NCI-H345 treated with DMSO at 0.1 percent for 48 hours (cell line): Measurements from ENCODE around the gene RBKS.
A peak's percentile ranks its signal among the peaks of the same experiment; 100 is the strongest.

ENCODE experiments used
- DNase-seq: peaks from one replicate; lab custom pipeline; 2025; ENCODE audit not compliant: unreplicated experiment; lab: John Stamatoyannopoulos, UW

Gene RBKS

GRCh38 chr2:27890146-27890923, at the start of gene RBKS, which contains the start of gene BABAM2:
TSS of gene RBKS (minus strand) at chr2:27890387. CDS start at chr2:27890345, 42 bp downstream.
TSS of gene BABAM2 (plus strand) at chr2:27890729. CDS start at chr2:27894557, 3,828 bp downstream.
- DNase-seq, result peak; percentile 89

- no peak for DNase-seq
Observed at GRCh38 chr2:27935026-27935425, 44.8 kb upstream of the RBKS start.

- no peak for DNase-seq
Observed at GRCh38 chr2:27932396-27932795, 42.2 kb upstream of the RBKS start.

DNA sequence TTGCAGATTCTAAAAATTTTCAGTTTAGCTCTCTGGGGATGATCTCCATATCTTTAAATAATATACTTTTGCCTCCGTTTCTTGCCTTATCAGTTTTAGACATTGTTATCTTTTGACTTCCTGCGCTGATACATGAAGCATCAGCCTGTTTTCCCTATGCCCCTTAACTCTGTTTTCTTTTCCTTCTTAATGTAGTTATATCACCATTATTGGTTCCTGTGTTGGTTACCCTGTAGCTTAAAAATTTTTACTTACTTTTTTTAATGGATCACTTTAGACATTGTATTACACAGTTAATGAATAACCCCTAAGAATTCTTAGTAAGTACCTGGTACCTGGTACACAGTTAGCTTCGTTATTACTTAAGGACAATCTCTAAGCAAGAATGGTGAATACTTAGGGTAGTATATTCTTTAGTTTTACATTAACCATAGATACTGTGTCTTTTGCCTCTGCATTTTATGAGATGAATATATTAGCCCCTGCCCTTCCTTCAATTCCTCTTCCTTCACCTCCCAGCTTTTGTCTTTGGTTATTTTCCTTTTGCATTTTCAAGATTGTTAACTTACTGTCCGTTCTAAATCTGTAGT, 41.3 kb upstream of the RBKS start:
- DNase-seq, result no peak

DNA sequence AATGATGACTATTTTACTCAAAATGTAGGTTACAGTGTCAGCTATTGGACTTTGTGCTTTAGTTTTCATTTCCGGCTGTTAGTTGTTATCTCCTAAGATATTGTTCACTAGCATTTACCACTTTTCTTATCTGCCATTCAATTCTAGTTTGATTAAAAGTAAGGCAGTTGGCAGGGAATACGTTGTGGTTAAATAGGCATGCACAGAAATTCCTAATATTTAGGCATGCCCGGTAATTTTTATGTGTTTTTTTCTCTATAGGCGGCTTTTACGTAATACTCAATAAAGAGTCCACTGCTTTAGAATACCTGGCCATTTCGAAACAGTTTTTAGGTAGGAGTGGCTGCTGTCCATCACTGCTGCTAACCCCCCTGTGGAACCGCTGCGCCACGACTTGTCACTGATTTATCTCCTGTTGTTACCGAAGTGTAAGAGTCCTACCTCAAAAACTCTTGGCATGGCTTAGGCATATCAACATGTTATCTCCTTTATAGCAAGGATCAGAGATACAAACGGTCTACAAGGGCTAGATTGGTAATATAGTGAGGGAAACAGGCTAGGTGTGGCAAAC, 39.8 kb upstream of the RBKS start:
- DNase-seq, result no peak

GRCh38 chr2:27925766-27926472, 35.7 kb upstream of the RBKS start:
- DNase-seq, result no peak

- DNase-seq, result no peak
Observed at GRCh38 chr2:27922842-27923241, 32.7 kb upstream of the RBKS start.

GRCh38 chr2:27921880-27922547, 31.8 kb upstream of the RBKS start:
- no peak for DNase-seq

DNA sequence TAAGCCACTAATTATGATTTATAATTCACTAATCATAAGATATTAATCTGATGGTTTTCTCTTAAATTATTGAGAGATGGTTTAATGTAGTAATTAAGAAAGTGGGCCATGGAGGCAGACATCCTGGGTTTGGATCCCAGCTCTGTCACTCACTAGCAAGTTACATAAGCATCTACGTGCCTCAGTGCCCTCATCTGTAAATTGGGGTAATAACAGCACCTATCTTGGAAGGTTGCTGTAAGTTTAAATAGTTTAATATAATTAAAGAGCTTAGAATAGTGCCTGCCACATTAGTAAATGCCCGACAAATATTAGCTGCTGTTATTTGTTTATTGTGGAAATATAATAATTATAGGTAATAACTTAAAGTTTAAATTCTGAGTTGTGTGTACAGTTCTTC, 31.2 kb upstream of the RBKS start:
- DNase-seq, result no peak

DNA sequence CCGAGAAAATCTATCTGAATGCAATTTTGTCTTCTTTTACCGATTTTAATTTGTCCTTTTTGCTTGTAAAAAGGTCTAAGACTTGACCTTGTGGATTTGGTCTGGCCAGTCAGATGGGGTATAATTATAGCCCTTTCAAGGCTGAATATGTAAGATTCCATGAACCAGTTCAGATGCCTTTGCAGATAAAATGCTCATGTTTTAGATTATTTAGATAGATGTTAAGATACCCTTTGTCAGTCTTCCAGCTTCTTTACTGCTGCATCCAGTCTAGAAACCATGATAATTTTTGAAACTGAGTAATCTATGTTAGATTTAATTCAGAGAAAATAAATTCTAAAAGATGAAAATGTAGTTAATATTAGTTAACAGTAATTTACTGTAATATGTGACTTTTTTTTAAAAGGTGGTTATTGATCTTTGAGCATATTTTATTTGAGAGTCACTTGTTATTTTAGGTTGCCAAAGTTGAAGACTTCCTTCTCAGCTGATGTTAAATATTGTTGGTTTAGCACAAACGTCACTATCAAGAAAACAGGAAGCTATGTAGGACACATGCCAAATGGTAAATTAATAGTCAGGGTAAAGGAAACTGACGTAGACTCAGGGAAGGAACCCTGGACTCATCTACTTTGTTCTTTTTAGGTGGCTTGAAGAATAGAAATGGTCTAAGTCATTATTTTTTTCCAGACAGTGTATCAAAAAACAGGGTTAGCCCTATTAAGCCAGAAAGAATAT, 30.1 kb upstream of the RBKS start:
- no peak for DNase-seq

DNA sequence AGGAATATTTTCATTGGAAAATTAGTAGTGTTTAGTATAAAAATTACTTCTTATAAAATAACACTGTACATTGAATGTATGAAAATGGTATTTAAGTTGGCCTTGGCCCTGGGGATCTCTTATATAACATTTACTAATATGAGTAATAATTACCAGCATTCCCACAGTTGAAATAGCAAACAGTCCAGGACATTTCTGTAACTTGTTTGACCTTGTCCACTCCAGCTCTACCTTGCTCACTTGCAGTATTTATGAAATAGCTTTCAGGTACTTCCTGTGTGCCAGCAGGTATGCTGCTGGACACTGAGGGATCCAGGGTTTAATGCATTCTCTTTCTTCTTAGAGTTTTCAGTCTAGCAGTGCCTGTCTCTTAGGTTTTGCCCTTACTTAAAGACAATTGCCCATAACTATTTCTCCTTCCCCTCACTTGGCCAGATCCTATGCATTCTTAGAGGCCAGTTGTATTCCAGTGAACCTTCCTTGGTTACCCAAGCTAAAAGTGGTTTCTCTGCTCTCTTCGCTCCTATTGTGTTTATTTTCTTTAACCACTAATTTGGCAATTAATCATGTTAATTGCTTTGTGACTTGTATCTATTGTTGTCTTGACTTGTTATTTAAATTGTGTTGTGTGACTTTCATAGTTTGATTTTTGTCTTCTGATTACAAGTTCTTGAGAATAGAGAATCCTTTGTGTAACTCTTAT, 26.3 kb upstream of the RBKS start:
- no peak for DNase-seq

DNA sequence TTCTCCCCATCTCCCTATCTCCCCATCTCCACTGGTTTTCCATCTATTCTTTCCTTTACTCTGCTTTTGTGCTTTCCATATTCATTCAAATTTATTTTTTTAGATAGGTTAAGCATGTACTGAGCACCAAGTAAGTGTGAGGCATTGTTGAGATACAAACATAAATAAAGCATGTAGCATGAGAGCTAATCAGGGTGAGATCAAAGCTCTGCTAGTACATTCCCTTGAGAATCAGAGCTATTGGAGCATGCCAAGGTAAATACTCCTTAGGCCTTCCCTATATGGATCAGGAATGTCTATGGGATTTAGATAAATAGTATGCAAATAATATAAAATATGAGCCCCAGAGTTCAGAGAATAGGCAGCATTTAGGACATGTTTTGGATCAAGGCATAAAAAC, 25.7 kb upstream of the RBKS start:
- DNase-seq, result no peak

DNA sequence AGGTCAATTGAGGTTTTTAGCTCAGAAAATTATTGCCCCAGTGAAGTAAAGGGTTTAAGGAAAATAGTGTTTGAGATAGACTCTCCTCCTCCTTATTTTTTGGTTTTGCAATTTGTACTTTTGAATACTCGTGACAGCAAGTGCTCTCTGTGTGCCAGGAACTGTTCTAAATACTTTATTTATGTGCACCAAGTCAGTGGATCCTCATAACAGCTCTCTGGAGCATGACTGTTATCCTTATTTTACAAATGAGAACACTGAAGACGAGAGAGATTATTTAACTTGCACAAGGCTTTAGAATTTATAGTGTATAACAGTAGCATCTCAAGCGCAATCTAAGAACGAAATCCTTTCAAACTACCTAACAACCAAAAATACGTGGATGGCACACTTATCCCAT, 25.0 kb upstream of the RBKS start:
- DNase-seq, result no peak

DNA sequence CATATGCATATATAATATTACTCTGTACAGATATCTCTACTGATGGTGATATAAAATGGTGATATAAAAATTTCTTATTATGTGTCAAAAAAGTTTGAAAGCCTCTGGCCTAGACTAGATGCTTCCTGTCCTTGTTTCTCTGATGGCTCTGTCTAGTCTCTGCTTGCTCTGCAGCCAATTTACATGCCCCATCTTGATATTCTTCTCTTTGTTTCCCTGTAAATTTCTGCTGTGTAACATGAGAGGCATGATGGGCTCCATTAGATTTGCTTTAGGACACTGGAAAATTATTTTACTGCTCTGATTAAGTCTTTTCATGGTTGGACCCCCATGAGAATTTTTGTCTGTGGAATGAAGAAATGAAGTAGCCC, 24.6 kb upstream of the RBKS start:
- no peak for DNase-seq

DNA sequence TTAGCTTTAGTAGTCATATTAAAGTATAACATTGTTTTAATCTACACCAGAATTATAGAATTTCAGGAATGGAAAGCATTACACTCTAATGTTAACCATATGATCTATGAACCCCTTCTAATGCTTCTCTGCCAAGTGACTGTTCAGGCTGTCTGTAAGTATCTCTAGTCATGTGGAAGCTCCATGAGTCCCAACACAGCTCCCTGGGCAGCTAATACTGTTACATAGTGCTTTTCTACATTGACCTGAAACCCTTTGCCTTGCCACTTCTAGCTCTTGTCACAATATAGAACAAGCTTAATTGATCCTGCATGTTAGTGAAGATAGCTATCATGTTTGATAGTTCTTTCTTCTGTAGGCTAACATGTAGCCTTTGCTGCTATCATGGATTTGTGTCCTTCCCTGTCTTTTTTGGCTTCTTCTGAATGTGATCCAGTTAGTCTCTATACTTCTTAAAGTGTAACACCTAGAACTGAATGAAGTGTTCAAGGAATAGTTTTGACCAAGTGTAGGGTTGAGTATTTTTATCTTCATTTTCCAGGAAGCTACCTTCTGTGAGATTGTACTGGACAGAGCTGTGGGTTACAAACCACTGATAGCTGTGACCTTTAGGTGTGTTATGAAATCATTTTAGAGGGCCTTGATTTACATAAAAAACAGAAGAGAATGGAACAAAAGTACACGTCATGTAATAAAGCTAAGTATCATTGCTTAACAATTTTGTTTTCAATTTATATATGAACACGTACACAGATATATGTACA, 24.0 kb upstream of the RBKS start:
- DNase-seq, result no peak

DNA sequence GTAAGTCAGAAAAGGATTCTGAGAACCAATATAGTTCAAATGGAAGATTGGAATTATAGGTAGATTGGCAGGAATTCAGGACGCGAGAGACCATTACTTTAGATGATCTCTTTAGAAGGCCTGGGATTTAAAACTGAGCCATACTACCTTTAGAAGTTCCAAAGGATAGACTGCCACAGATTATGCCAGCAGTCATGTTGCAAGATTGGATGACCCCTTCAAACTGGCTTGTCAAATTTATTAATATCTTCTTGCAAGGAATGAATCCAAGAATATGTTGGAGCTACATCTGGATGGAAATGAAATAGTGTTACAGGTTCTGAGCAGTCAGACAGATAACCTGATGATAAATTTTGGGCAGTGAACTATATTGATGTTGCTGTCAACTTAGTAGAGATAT, 22.3 kb upstream of the RBKS start:
- DNase-seq, result no peak

DNA sequence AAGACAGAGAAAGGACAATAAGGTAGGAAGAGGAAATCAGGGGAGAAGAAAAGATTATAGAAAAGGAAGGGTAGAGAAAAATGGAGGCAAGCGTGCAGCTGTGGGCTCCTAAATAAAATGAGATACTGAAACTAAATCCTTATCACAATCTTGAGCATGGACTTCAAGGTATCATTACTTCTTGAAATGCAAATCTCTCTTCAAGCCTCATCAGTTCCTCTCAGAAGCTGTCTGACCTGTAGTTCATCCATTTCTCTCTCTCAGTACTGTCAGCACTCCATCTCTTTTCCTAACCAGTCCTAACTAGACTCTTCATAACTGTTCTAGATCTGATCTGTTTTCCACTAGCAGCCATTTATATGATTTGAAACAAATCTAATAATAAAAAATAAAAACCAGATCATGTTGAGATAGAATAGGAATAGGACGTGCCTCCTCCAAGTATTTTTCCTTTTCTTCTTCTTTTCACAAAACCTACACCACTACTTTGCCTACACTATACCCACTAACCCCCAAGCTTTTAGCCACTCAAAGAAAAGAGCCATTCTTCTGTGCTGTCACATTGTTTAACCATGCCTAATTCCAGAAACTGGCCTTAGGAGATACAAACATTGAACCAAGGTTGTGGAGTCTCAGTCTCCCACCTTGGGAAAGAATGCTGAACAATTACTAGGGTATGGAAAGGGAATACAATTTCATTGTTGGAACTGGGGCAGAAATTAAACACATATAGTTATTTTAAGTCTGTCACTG, 21.4 kb upstream of the RBKS start:
- DNase-seq, result no peak

DNA sequence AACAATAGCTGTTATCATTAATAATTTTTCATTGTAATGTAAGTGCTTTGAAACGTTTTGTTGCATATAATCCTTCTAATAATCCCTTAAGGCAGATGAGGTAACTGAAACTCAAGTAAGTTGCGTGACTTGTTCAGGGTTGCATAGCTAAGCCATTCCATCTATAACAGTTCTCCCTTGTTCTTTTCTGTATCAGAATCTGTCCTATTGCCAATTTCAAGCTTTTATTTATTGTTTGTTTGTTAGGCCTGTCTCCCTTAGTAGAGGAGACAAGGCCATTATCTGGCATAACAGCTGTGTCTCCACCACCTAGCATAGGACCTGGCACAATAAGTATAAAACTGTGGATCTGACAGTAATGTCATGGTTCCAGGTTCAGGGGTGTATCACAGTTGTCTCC, 19.7 kb upstream of the RBKS start:
- no peak for DNase-seq

- no peak for DNase-seq
Observed at GRCh38 chr2:27907547-27907946, 17.4 kb upstream of the RBKS start.
